Fibroblast of lung (primary cell): ENCODE results near the gene UNC119B. TPM values are rescaled to one million over a fixed set of nuclear protein-coding genes. Genes with fewer than 3 reads are reported as not detected.

Source experiments
- DNase-seq, 2 donors: peaks; one replicate each; pipeline versions ENCODE4 v3.0.0 to v3.0.0-alpha.2; 2010; ENCODE audit warnings: low read depth in 2 of 2
- H2AFZ ChIP-seq: 2 replicates; pipeline ENCODE4 v1.5.1; 2012; ENCODE audit warnings: low read length, control low read depth, inconsistent platforms
- H3K27ac ChIP-seq: 2 replicates; pipeline ENCODE4 v1.5.1; 2011; ENCODE audit warnings: low read length, control low read depth; ENCODE audit not compliant: insufficient read depth
- H3K27me3 ChIP-seq: 2 replicates; pipeline ENCODE4 v1.5.1; 2011; ENCODE audit warnings: mild to moderate bottlenecking, low read length; ENCODE audit not compliant: control insufficient read depth, insufficient read depth
- H3K36me3 ChIP-seq: 2 replicates; pipeline ENCODE4 v1.5.1; 2011; ENCODE audit warnings: low read length; ENCODE audit not compliant: control insufficient read depth, insufficient read depth
- H3K4me1 ChIP-seq: 2 replicates; pipeline ENCODE4 v1.5.1; 2011; ENCODE audit warnings: low read length; ENCODE audit not compliant: control insufficient read depth, insufficient read depth; ENCODE audit errors: extremely low read depth
- H3K4me2 ChIP-seq: 2 replicates; pipeline ENCODE4 v1.5.1; 2011; ENCODE audit warnings: low read length, control low read depth; ENCODE audit not compliant: insufficient read depth; ENCODE audit errors: extremely low read depth
- H3K4me3 ChIP-seq, 4 experiments: fragments of 200-600 bp in 1 of 4; sonication (generic) in 1 of 4; replicated peaks in 1 of 4; 2 replicates each; pipeline ENCODE4 v1.5.1; 2011 to 2016; ENCODE audit warnings: low read length in 4 of 4, low read depth in 3 of 4, mild to moderate bottlenecking in 3 of 4, control low read depth in 2 of 4, inconsistent platforms in 1 of 4, mixed read lengths in 1 of 4; ENCODE audit not compliant: insufficient read depth in 1 of 4; ENCODE audit errors: control extremely low read depth in 1 of 4
- H3K79me2 ChIP-seq: 2 replicates; pipeline ENCODE4 v1.5.1; 2012; ENCODE audit warnings: mild to moderate bottlenecking, low read length, inconsistent platforms; ENCODE audit not compliant: control insufficient read depth, insufficient read depth
- H3K9ac ChIP-seq: 2 replicates; pipeline ENCODE4 v1.5.1; 2011; ENCODE audit warnings: mild to moderate bottlenecking, low read length, control low read depth; ENCODE audit not compliant: insufficient read depth
- H3K9me3 ChIP-seq: 2 replicates; pipeline ENCODE4 v1.5.1; 2012; ENCODE audit warnings: low read depth, low read length; ENCODE audit not compliant: control insufficient read depth, insufficient read depth
- H4K20me1 ChIP-seq: 2 replicates; pipeline ENCODE4 v1.5.1; 2011; ENCODE audit warnings: low read length; ENCODE audit not compliant: control insufficient read depth, insufficient read depth; ENCODE audit errors: extremely low read depth
- EZH2 ChIP-seq: IDR thresholded peaks from 2 replicates; pipeline ENCODE4 v1.5.1; 2012; ENCODE audit warnings: low read length, control low read depth, mild to moderate bottlenecking; ENCODE audit errors: missing control alignments
- polyA plus RNA-seq, 2 donors: library from polyadenylated mRNA; depleted of rRNA in 1 of 2; stranded (reverse) in 1 of 2; unstranded in 1 of 2; fragments of >200 nt; gene quantifications; 2 replicates each; pipeline ENCODE4 v1.2.1, GENCODE V29; 2011 to 2012; ENCODE audit warnings: missing spikeins in 1 of 2
- total RNA-seq: library from RNA; depleted of rRNA; stranded (reverse); fragments of >200 nt; gene quantifications from 2 replicates; pipeline ENCODE4 v1.2.1, GENCODE V29; 2014
- TF ChIP-seq, protein P1 (sequence below), 2 donors: IDR thresholded peaks in 1 of 2; conservative IDR thresholded peaks in 1 of 2; 1 replicate in 1 of 2; 2 replicates in 1 of 2; pipeline ENCODE4 v1.5.1; 2011 to 2012; ENCODE audit warnings: low read length in 2 of 2, control low read depth in 1 of 2, inconsistent platforms in 1 of 2, low read depth in 1 of 2, mild to moderate bottlenecking in 1 of 2

Gene UNC119B
- total and polyA plus RNA-seq, 2 donors (not counting 1 experiment from before 2014, with no cell fraction given), result 29.1 to 31.2 TPM

DNA sequence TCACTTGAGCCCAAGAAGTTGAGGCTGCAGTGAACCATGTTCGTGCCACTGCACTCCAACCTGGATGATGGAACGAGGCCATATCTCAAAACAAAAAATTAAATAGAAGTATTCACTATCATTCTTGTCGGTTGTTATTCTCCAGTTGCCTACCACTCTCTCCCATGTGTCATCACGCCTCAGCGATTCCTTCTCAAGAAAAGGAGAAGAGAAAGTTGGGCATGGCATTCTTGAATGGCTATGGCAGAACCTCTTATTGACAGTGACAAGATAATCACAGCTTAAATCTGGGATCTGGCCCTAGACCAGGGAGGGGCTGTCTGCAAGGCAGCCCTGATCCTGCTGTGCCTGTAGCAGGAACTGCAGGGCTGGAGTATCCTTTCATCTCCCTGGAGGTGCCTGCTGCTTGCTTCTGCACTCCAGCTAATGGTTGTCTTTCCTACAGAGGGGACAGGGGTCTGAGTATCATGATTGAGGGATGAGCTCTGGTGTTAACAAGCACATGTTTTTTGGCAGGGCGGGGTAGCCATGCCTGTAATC lies 36.1 kb upstream of the UNC119B start:
- Histone ChIP-seq H3K4me3 (no peak overlapping the region), H3K4me2 (no peak overlapping the region), H3K27ac (no peak overlapping the region), H3K9me3 (no peaks in the 10 kb centered on the region), H4K20me1 (no peaks in the 10 kb centered on the region), H2AFZ (no peak overlapping the region), H3K36me3 (no peaks in the 10 kb centered on the region), H3K9ac (no peak overlapping the region), H3K79me2 (no peaks in the 10 kb centered on the region), H3K27me3 (peaks cover 4% of the 10 kb centered on the region), H3K4me1 (no peaks in the 10 kb centered on the region)
- DNase-seq, result no peak
- TF ChIP-seq EZH2, result no peak
- TF ChIP-seq, protein P1, sequence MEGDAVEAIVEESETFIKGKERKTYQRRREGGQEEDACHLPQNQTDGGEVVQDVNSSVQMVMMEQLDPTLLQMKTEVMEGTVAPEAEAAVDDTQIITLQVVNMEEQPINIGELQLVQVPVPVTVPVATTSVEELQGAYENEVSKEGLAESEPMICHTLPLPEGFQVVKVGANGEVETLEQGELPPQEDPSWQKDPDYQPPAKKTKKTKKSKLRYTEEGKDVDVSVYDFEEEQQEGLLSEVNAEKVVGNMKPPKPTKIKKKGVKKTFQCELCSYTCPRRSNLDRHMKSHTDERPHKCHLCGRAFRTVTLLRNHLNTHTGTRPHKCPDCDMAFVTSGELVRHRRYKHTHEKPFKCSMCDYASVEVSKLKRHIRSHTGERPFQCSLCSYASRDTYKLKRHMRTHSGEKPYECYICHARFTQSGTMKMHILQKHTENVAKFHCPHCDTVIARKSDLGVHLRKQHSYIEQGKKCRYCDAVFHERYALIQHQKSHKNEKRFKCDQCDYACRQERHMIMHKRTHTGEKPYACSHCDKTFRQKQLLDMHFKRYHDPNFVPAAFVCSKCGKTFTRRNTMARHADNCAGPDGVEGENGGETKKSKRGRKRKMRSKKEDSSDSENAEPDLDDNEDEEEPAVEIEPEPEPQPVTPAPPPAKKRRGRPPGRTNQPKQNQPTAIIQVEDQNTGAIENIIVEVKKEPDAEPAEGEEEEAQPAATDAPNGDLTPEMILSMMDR (conservative IDR thresholded peaks at IDR 0.05 in 1 of 2, IDR thresholded peaks at IDR 0.05 in 1 of 2; ENCODE audit: low read depth in 1 of 2, low read length in 2 of 2), result no peak

DNA sequence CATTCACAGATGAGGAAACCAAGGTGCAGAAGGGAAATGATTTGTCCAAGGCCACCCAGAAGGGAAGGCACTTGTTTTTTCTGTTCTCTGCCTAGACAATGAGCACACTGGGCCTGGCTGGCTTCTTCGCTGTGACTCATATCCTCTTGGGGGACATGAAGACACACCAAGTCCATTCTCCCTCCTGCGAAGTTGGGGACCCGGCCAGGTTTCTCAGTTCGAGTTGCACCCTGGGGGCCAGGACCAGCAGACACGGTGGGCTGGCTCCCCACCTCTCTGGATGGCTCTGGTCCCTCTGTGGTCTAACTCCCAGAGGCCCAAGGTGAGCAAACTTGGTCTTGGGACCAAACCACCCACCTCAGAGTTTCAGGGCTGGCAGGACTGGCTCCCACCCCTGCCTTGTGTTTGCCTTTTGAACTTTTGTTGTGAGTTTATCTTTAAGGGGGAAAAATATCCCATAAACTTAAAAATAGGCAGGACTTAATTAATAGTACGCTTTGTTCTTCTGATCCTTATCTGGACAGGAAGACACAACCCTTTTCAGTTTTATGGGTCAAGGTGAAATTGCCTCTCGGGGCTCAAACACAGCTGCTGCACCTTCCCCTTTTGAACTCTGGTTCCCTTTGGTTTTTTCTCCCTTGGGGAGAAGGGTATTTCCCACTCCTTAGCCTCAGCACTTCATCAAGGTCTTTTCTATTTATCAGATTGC lies 32.3 kb upstream of the UNC119B start:
- Histone ChIP-seq H4K20me1 (no peaks in the 10 kb centered on the region), H3K27me3 (no peaks in the 10 kb centered on the region), H3K27ac (no peak overlapping the region), H3K36me3 (no peaks in the 10 kb centered on the region), H3K79me2 (no peaks in the 10 kb centered on the region), H3K9ac (no peak overlapping the region), H3K4me3 (no peak overlapping the region), H3K9me3 (no peaks in the 10 kb centered on the region), H2AFZ (no peak overlapping the region), H3K4me2 (no peak overlapping the region), H3K4me1 (no peaks in the 10 kb centered on the region)
- DNase-seq, result peak in 1 of 2 donors; percentile 13
- TF ChIP-seq, protein P1 (conservative IDR thresholded peaks at IDR 0.05 in 1 of 2, IDR thresholded peaks at IDR 0.05 in 1 of 2; ENCODE audit: low read depth in 1 of 2, low read length in 2 of 2), result no peak
- TF ChIP-seq EZH2, result no peak

DNA sequence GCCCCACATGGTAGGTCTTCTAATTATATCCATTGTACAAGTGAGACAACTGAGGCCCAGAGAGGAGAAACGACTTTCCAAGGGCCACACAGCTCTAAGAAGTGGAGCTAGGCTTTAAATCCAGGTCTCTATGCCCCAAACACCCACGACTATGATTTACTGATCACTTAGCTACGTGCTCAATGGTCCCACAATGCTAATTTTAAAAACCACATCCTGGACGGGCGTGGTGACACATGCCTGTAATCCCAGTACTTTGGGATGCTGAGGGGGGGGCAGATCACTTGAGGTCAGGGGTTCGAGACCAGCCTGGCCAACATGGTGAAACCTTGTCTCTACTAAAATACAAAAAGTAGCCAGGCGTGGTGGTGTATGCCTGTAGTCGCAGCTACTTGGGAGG lies 31.7 kb upstream of the UNC119B start:
- no peaks in the 10 kb centered on the region for H3K36me3 ChIP-seq
- no peaks in the 10 kb centered on the region for H4K20me1 ChIP-seq
- H3K27ac ChIP-seq, result no peak overlapping the region
- no peaks in the 10 kb centered on the region for H3K4me1 ChIP-seq
- no peak overlapping the region for H3K9ac ChIP-seq
- no peaks in the 10 kb centered on the region for H3K79me2 ChIP-seq
- DNase-seq, result no peak
- TF ChIP-seq EZH2, result no peak
- H3K9me3 ChIP-seq, result no peaks in the 10 kb centered on the region
- H3K4me3 ChIP-seq, result no peak overlapping the region
- H3K27me3 ChIP-seq, result no peaks in the 10 kb centered on the region
- H3K4me2 ChIP-seq, result no peak overlapping the region
- H2AFZ ChIP-seq, result no peak overlapping the region
